GM12878 (cell line): ENCODE results near the gene JAG2. TPM values are rescaled to one million over a fixed set of nuclear protein-coding genes. Genes with fewer than 3 reads are reported as not detected.

Experiments
- ATAC-seq: fragments of 200-7000 bp; cut with Tn5 transposase; 3 replicates; pipeline ENCODE4 v1.9.1; 2020; ENCODE audit warnings: mild to moderate bottlenecking, moderate library complexity
- BruUV-seq: library from RNA; stranded (reverse); fragments of 400-500 nt; replicated peaks from 2 replicates; lab custom pipeline; 2021; lab: Mats Ljungman, UMichigan
- CTCF ChIA-PET: fragments of 300-600 bp; sonication (Branson Sonifier 250); formaldehyde crosslinking; extraction: SDS; loops from one replicate; lab custom pipeline; 2021; ENCODE audit warnings: inconsistent platforms; lab: Yijun Ruan, JAX
- POLR2A ChIA-PET: fragments of 350-600 bp; formaldehyde crosslinking; extraction: SDS; loops from one replicate; lab custom pipeline; 2021; ENCODE audit warnings: inconsistent platforms; lab: Charles Lee
- RAD21 ChIA-PET: fragments of 300-600 bp; sonication (Branson Sonifier 250); formaldehyde crosslinking; loops from one replicate; lab custom pipeline; 2023; ENCODE audit warnings: antibody characterized with exemption; ENCODE audit not compliant: unreplicated experiment; lab: Charles Lee
- SMC1A ChIA-PET: fragments of 300-600 bp; sonication (Branson Sonifier 250); formaldehyde crosslinking; loops from one replicate; lab custom pipeline; 2023; ENCODE audit not compliant: unreplicated experiment, uncharacterized antibody; lab: Charles Lee
- DNase-seq: peaks from one replicate; pipeline ENCODE4 v3.0.0-alpha.2; 2011; ENCODE audit warnings: low read depth, low spot score
- FAIRE-seq: peaks from 3 replicates; lab custom pipeline; 2011; peaks lifted over from hg19 to GRCh38; lab: Jason Lieb, UNC
- H2AFZ ChIP-seq: 2 replicates; pipeline ENCODE4 v1.6.0; 2011; ENCODE audit warnings: low read depth, low read length, control low read depth; ENCODE audit not compliant: control insufficient read depth
- H3K27ac ChIP-seq: 2 replicates; pipeline ENCODE4 v1.5.1; 2011; ENCODE audit warnings: control low read depth; ENCODE audit not compliant: control insufficient read depth, insufficient read depth
- H3K27me3 ChIP-seq, 2 experiments: replicated peaks in 1 of 2; 2 replicates each; pipeline versions ENCODE4 v1.6.0 to v1.6.1; 2011; ENCODE audit warnings: low read length in 1 of 2; ENCODE audit not compliant: control insufficient read depth in 2 of 2, insufficient read depth in 2 of 2
- H3K36me3 ChIP-seq, 2 experiments: 2 replicates each; pipeline ENCODE4 v1.5.1; 2011; ENCODE audit warnings: low read length in 1 of 2; ENCODE audit not compliant: control insufficient read depth in 2 of 2, insufficient read depth in 2 of 2
- H3K4me1 ChIP-seq: 2 replicates; pipeline ENCODE4 v1.6.1; 2011; ENCODE audit warnings: mild to moderate bottlenecking, low read length, moderate library complexity, mixed read lengths; ENCODE audit not compliant: control insufficient read depth, insufficient read depth
- H3K4me2 ChIP-seq: 2 replicates; pipeline ENCODE4 v1.6.0; 2011; ENCODE audit warnings: control low read depth; ENCODE audit not compliant: control insufficient read depth, insufficient read depth
- H3K4me3 ChIP-seq: fragments of 200-600 bp; sonication (generic); 2 replicates; pipeline ENCODE4 v1.5.1; 2016
- H3K79me2 ChIP-seq: 2 replicates; pipeline ENCODE4 v1.6.0; 2011; ENCODE audit warnings: low read length; ENCODE audit not compliant: control insufficient read depth, insufficient read depth
- H3K9ac ChIP-seq: 2 replicates; pipeline ENCODE4 v1.8.0; 2011; ENCODE audit warnings: low read length, control low read depth, mixed read lengths; ENCODE audit not compliant: control insufficient read depth, insufficient read depth
- H3K9me3 ChIP-seq: replicated peaks from 3 replicates; pipeline ENCODE4 v1.5.1; 2011; ENCODE audit warnings: mild to moderate bottlenecking, low read length; ENCODE audit not compliant: control insufficient read depth, insufficient read depth
- H4K20me1 ChIP-seq: 2 replicates; pipeline ENCODE4 v1.6.0; 2011; ENCODE audit not compliant: control insufficient read depth, insufficient read depth
- GATAD2B ChIP-seq: fragments of 450-650 bp; conservative IDR thresholded peaks from 2 replicates; pipeline ENCODE4 v1.6.1; 2017; ENCODE audit warnings: low read depth, mild to moderate bottlenecking, moderate library complexity
- HSF1 ChIP-seq: fragments of 150-350 bp; IDR thresholded peaks from 2 replicates; pipeline ENCODE4 v1.6.1; 2014; ENCODE audit warnings: mild to moderate bottlenecking, low read depth, low read length
- IRF5 ChIP-seq: fragments of 450-650 bp; IDR thresholded peaks from 2 replicates; pipeline ENCODE4 v1.6.1; 2017; ENCODE audit warnings: borderline replicate concordance
- WGBS: methylation state at CpG from one replicate; pipeline ENCODE4 v1.1.6; 2016; ENCODE audit warnings: low lambda C conversion rate; ENCODE audit not compliant: insufficient replicate concordance, insufficient coverage; ENCODE audit errors: missing lambda C conversion rate; 5-methylcytosine and 5-hydroxymethylcytosine counted together
- in situ Hi-C: fragments of 300-500 bp; cut with MboI; formaldehyde crosslinking; loops from 9 replicates; pipeline ENCODE4 v1.14.3; 2018; ENCODE audit warnings: mixed read lengths
- intact Hi-C: fragments of 100-400 bp; cut with micrococcal nuclease; formaldehyde crosslinking; loops from one replicate; pipeline ENCODE4 v1.14.2; 2022; ENCODE audit not compliant: unreplicated experiment
- polyA plus RNA-seq, 11 experiments: library from polyadenylated mRNA; depleted of rRNA in 4 of 11; unstranded in 6 of 11; stranded (reverse) in 5 of 11; fragments of >200 nt; fragmentation: Nextera tagmentation in 4 of 11; fragmentation: Illumina TruSeq in 1 of 11; extraction: Ambion mirVana in 4 of 11; extraction: Trizol in 1 of 11; gene quantifications; 1 replicate in 1 of 11; 2 replicates in 10 of 11; pipeline versions ENCODE4 v1.2.1 to v1.2.3, GENCODE V29; 2011 to 2016; ENCODE audit warnings: inconsistent platforms in 2 of 11, missing spikeins in 2 of 11, low read depth in 1 of 11
- total RNA-seq, 4 experiments: library from RNA; depleted of rRNA in 3 of 4; stranded (reverse); fragments of >200 nt in 3 of 4; fragmentation: Illumina TruSeq in 1 of 4; extraction: Trizol in 1 of 4; gene quantifications; 2 replicates each; pipeline versions ENCODE4 v1.2.1 to v1.2.3, GENCODE V29; 2013 to 2021

The JAG2 gene
- total and polyA plus RNA-seq, 10 of the 15 experiments (the other 5 are each of a cell fraction or from before 2014, with no cell fraction given), result 0.04 to 0.14 (median 0.06) TPM; not detected in 5

DNA sequence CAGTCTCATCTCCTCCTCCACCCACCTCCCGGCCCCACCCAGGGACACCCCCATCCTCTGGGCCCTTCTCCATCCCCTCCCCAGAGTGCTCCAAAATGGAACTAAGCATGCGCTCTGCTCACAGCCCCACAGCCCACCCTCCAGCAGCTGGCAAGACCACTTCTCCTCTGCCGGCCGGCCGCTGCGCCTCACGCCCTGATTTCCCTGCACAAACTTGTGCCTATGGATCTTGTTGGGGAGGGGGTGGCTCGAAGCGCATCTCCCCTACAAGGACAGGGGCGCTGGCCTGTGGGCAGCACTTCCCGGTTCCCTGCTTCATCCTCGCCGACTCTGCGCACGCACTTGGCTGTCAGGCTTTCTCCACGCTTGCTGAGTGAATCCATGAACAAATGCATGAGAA lies 32.1 kb upstream of the JAG2 start:
- ChIA-PET RAD21 (interaction anchor here (1.0 kb wide), 1 partner anchor 152 kb away, joined by 3 read pairs; no protein-coding TSS in a partner anchor), SMC1A (interaction anchor here (1.1 kb wide), 1 partner anchor 151 kb away, joined by 5 read pairs; no protein-coding TSS in a partner anchor), POLR2A (no interaction called here), CTCF (interaction anchor here (1.6 to 2.0 kb wide), 3 partner anchors 19 to 151 kb away, joined by 4 to 14 read pairs (median 6); no protein-coding TSS in a partner anchor)
- DNase-seq (no peak), FAIRE-seq (no peak), ATAC-seq (no peak)
- H3K4me2 ChIP-seq, result no peak overlapping the region
- no peak overlapping the region for H3K27ac ChIP-seq
- 69% methylated on average over 15 of the region's 16 CpGs for WGBS
- in situ Hi-C loops (loop anchor here (5.0 kb wide), 1 partner anchor 152 kb away; no protein-coding TSS in a partner anchor), intact Hi-C loops (loop anchor here (5.0 kb wide), 2 partner anchors 108 to 327 kb away; partner anchors contain the start of gene TMEM121)
- H3K4me1 ChIP-seq, result peaks cover 7% of the 10 kb centered on the region
- no peak overlapping the region for H3K4me3 ChIP-seq
- BruUV-seq, result no TSS peak
- no peak overlapping the region for H3K9ac ChIP-seq
- H2AFZ ChIP-seq, result no peak overlapping the region
- no peaks in the 10 kb centered on the region for H4K20me1 ChIP-seq
- H3K36me3 ChIP-seq, result no peaks in the 10 kb centered on the region
- H3K79me2 ChIP-seq, result no peaks in the 10 kb centered on the region
- TF ChIP-seq HSF1 (no peak), IRF5 (no peak), GATAD2B (no peak)
- peaks cover 5 to 8% of the 10 kb centered on the region in 2 experiments; a peak in 3 of 4 replicates for H3K27me3 ChIP-seq
- no peaks in the 10 kb centered on the region for H3K9me3 ChIP-seq
